Peyer's patch (tissue), 4 donors: ENCODE measurements around the gene PRMT7. TPM values are rescaled to one million over a fixed set of nuclear protein-coding genes. Genes with fewer than 3 reads are reported as not detected.
"Not testable (repeated sequence)": the region's sequence is repeated elsewhere in the genome, so short reads cannot be mapped to it uniquely, and the experiment has no call there.

ENCODE experiments used
- DNase-seq, 3 donors: peaks; one replicate each; pipeline ENCODE4 v3.0.0-alpha.2; 2017 to 2019
- H3K27ac ChIP-seq, 4 donors: fragments of 200-600 bp; sonication (generic); one replicate each; pipeline ENCODE4 v1.5.1; 2016 to 2019
- H3K27me3 ChIP-seq, 2 donors: fragments of 200-600 bp; sonication (generic); one replicate each; pipeline ENCODE4 v1.5.1; 2019
- H3K36me3 ChIP-seq, 3 donors: fragments of 200-600 bp; sonication (generic); one replicate each; pipeline ENCODE4 v1.5.1; 2016 to 2019
- H3K4me1 ChIP-seq, 4 donors: fragments of 200-600 bp; sonication (generic); one replicate each; pipeline ENCODE4 v1.5.1; 2016 to 2019
- H3K4me3 ChIP-seq, 4 donors: fragments of 200-600 bp; sonication (generic); 1 replicate in 3 of 4; 2 replicates in 1 of 4; pipeline ENCODE4 v1.5.1; 2016 to 2019; ENCODE audit warnings: mild to moderate bottlenecking in 1 of 4
- H3K9me3 ChIP-seq, 4 donors: fragments of 200-600 bp; sonication (generic); one replicate each; pipeline ENCODE4 v1.5.1; 2016 to 2019; ENCODE audit warnings: mild to moderate bottlenecking in 1 of 4
- POLR2A ChIP-seq, 2 donors: fragments of 450-650 bp; IDR thresholded peaks; one replicate each; pipeline ENCODE4 v1.5.1; 2017; ENCODE audit warnings: antibody characterized with exemption in 2 of 2, mild to moderate bottlenecking in 2 of 2, moderate library complexity in 2 of 2
- total RNA-seq, 4 donors: library from RNA; depleted of rRNA; stranded (reverse); fragments of >200 nt; gene quantifications; one replicate each; pipeline ENCODE4 v1.1.0, GENCODE V29; 2016
- TF ChIP-seq, protein P1 (sequence below), 6 experiments: fragments of 450-650 bp in 4 of 6; fragments of 200-600 bp in 2 of 6; sonication (generic) in 1 of 6; IDR thresholded peaks; one replicate each; pipeline ENCODE4 v1.5.1; 2017 to 2019; ENCODE audit warnings: antibody characterized with exemption in 6 of 6, mild to moderate bottlenecking in 3 of 6, moderate library complexity in 1 of 6

The PRMT7 gene
- total RNA-seq, 4 donors from 2014 or later = 36.6 to 145 (median 65.0) TPM

DNA sequence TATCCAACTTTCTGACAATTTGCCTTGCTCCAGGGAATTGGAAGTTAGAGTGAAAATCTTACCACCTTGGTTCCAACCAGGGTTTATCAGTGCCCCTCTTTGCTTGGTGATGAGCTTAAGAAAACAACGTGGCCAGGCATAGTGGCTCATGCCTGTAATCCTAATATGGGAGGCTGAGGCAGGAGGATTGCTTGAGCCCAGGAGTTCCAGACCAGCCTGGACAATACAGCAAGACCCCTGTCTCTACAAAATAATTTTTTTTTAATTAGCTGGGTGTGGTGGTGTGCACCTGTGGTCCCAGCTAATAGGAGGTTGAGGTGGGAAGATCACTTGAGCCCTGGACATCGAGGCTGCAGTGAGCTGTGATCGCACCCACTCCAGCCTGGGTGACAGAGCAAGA is 25.1 kb upstream of the PRMT7 start:
- peaks cover 0 to 49% (median 34%) of the 10 kb centered on the region in 4 donors for H3K4me1 ChIP-seq
- no peaks in the 10 kb centered on the region for H3K9me3 ChIP-seq
- no peak overlapping the region for H3K4me3 ChIP-seq
- H3K36me3 ChIP-seq = peaks cover 0 to 31% (median 0%) of the 10 kb centered on the region in 3 donors
- no peak for DNase-seq
- no peak for TF ChIP-seq POLR2A (IDR thresholded peaks at IDR 0.05)
- TF ChIP-seq, protein P1, sequence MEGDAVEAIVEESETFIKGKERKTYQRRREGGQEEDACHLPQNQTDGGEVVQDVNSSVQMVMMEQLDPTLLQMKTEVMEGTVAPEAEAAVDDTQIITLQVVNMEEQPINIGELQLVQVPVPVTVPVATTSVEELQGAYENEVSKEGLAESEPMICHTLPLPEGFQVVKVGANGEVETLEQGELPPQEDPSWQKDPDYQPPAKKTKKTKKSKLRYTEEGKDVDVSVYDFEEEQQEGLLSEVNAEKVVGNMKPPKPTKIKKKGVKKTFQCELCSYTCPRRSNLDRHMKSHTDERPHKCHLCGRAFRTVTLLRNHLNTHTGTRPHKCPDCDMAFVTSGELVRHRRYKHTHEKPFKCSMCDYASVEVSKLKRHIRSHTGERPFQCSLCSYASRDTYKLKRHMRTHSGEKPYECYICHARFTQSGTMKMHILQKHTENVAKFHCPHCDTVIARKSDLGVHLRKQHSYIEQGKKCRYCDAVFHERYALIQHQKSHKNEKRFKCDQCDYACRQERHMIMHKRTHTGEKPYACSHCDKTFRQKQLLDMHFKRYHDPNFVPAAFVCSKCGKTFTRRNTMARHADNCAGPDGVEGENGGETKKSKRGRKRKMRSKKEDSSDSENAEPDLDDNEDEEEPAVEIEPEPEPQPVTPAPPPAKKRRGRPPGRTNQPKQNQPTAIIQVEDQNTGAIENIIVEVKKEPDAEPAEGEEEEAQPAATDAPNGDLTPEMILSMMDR (IDR thresholded peaks at IDR 0.05) = no peak
- H3K27ac ChIP-seq = peak overlapping the region; percentile 46 to 79 (median 61)
- no peaks in the 10 kb centered on the region for H3K27me3 ChIP-seq

DNA sequence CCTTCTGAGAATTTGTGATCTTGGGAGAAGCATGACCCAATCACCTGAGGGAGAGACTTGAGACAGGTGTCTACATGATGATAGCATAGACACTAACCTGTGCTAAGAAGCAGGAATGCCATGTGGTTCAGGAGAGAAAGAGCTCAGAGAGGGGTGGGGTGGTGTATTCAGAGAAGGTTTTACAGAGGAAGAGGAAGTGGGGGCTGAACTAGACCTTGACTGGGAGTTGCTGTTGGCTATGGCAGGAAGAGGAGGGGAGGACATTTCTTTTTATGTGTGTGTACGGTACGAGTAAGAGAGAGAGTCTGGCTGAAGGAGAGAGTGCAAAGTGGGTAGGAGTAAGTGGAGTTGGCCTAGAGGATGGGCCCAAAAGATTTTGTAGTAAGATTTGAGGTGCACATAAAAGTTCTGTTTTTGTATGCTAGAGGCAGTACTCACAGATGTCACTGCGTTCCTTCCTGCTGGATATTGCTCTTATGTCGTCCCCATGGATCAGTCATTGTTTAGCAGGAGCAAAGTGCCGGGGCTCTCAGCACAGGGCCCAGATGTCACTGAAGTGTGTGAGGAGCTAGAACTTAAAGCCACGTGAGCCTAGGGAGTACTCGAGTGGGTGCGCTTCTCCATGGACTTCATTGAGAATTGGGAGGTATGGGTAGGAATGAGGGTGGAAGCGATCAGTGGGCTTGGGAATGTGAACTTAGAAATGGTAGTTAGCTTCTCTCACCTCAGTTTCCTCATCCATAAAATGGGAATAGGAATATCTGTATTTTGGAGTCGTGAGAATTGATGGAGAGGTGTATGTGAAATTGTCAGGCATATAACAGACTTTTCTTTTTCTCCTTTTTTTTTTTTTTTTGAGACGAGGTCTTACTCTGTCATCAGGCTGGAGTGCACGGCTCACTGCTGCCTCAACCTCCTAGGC is 24.4 kb upstream of the PRMT7 start:
- no peaks in the 10 kb centered on the region for H3K27me3 ChIP-seq
- no peaks in the 10 kb centered on the region for H3K9me3 ChIP-seq
- H3K27ac ChIP-seq = peak overlapping the region; percentile 16 to 79 (median 54)
- peak overlapping the region in 1 of 4 donors; percentile 10 for H3K4me3 ChIP-seq
- DNase-seq = peak in 1 of 3 donors; percentile 51
- peaks cover 0 to 38% (median 0%) of the 10 kb centered on the region in 3 donors for H3K36me3 ChIP-seq
- H3K4me1 ChIP-seq = peaks cover 0 to 49% (median 34%) of the 10 kb centered on the region in 4 donors
- TF ChIP-seq, protein P1 (IDR thresholded peaks at IDR 0.05) = no peak
- no peak for TF ChIP-seq POLR2A (IDR thresholded peaks at IDR 0.05)

DNA sequence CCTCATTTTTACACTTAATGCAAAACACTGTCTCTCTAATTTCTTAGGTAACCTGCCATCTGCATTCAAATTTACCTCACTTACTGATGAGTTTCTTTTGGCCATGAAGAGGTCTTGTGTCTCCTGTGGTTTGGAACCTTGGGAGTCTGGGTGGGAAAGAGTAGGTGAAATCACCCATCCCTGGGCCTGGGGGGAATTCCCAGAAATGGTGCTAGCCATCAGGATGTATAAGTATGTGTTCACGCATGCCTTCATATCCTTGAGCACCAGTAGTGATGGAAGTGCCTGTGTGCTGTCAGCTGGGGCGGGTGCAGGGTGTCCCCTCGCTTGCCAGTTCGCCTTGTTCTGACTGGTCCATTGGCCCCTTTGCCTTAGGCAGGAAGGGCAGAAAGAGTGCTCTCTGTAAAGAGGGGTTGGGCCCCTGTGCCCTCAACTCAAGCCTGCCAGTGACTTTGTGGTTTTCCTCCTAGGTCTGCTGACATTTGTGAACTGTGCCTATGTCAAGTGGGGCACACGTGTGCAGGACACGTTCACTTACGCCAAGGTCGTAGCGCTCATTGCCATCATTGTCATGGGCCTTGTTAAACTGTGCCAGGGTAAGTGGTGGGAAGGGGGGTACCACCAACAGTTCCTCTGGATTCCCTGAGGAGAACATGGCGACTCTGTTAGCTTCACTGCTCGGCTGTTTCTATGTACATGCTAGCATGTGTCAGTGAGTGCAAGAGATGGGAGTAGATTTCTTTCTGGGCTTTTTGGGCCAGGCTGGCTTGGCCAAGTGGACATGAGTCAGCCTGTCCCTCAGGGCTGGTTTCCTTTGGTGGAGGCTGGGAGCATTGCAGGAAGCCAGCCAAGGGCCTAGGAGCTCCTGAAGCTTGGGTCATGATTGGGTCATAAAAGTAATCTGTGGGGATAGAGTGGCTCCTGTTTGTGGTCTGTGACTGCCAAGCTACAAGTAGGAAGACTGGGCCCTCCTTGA is 23.3 kb upstream of the PRMT7 start:
- peak in 2 of 3 donors; percentile 46 to 62 for DNase-seq
- H3K27me3 ChIP-seq = no peaks in the 10 kb centered on the region
- TF ChIP-seq POLR2A (IDR thresholded peaks at IDR 0.05) = no peak
- TF ChIP-seq, protein P1 (IDR thresholded peaks at IDR 0.05) = no peak
- no peaks in the 10 kb centered on the region for H3K9me3 ChIP-seq
- H3K36me3 ChIP-seq = peaks cover 0 to 46% (median 0%) of the 10 kb centered on the region in 3 donors
- peaks cover 0 to 49% (median 32%) of the 10 kb centered on the region in 4 donors for H3K4me1 ChIP-seq
- peak overlapping the region; percentile 7 to 79 (median 12) for H3K27ac ChIP-seq
- no peak overlapping the region for H3K4me3 ChIP-seq

DNA sequence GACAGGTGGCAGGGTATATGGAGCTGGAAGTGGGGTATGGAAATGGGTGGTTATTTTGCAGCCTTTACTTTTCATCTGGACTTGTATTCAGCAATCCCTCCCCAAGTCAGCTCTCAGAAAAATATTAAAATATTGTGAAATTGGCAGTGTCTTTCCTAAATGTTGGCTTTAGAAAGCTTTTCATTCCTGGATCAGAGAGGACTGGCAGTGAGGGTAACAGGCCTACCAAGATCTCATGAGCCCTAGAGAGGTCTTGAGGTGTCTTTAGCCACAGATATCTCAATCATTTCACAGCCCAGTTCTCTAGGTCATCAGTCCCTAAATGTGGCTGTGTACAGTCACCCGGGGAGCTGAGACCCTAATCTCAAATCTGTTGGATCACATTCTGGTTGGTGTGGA is 22.6 kb upstream of the PRMT7 start:
- Histone ChIP-seq H3K4me3 (no peak overlapping the region), H3K27ac (peak overlapping the region in 3 of 4 donors; percentile 7 to 79 (median 13)), H3K36me3 (peaks cover 0 to 45% (median 0%) of the 10 kb centered on the region in 3 donors)

DNA sequence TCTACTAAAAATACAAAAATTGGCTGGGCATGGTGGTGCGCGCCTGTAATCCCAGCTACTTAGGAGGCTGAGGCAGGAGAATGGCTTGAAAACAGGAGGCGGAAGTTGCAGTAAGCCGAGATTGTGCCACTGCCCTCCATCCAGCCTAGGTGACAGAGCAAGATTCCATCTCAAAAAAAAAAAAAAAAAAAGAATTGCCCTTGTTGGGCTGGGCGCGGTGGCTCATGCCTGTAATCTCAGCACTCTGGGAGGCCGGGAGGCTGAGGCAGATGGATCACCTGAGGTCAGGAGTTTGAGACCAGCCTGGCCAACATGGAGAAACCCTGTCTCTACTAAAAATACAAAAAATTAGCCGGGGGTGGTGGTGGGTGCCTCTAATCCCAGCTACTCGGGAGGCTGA is 22.0 kb upstream of the PRMT7 start:
- H3K27me3 ChIP-seq, H3K9me3 ChIP-seq, H3K4me3 ChIP-seq, DNase-seq: not testable (repeated sequence)
- H3K27ac ChIP-seq = peak overlapping the region in 2 of 4 donors; percentile 7 to 58
- H3K36me3 ChIP-seq = peaks cover 0 to 50% (median 0%) of the 10 kb centered on the region in 3 donors
- peaks cover 0 to 39% (median 27%) of the 10 kb centered on the region in 4 donors for H3K4me1 ChIP-seq

More for the DNA sequence above, 22.6 kb upstream of the PRMT7 start:
- no peaks in the 10 kb centered on the region for H3K27me3 ChIP-seq
- peaks cover 0 to 45% (median 28%) of the 10 kb centered on the region in 4 donors for H3K4me1 ChIP-seq
- no peak for DNase-seq
- TF ChIP-seq, protein P1 (IDR thresholded peaks at IDR 0.05) = no peak
- TF ChIP-seq POLR2A (IDR thresholded peaks at IDR 0.05) = no peak
- no peaks in the 10 kb centered on the region for H3K9me3 ChIP-seq
